ENCODE measurements around the gene SLC39A11.

The SLC39A11 gene

GRCh38 chr17:72794152-72794551 is 298.3 kb downstream of the SLC39A11 start:
- Histone ChIP-seq H3K27me3 (ENCODE audit: insufficient read depth, poor library complexity, severe bottlenecking) (no peaks in the 10 kb centered on the region), H3K4me3 (replicated peaks; ENCODE audit: insufficient read depth, low read length) (no peak overlapping the region), H3K27ac (replicated peaks) (no peak overlapping the region)
- no peak for DNase-seq (ENCODE audit: low read depth in 1 of 2, low spot score in 1 of 2)
- TF ChIP-seq POLR2AphosphoS5 (IDR thresholded peaks at IDR 0.05; ENCODE audit: low read depth): no peak
- TF ChIP-seq REST (IDR thresholded peaks at IDR 0.05; ENCODE audit: insufficient replicate concordance, low read depth): no peak
- TF ChIP-seq GABPA (IDR thresholded peaks at IDR 0.05; ENCODE audit: low read depth): no peak
- TF ChIP-seq CTCF (IDR thresholded peaks at IDR 0.05; ENCODE audit: insufficient read depth, low read length): no peak
- TF ChIP-seq SPI1 (IDR thresholded peaks at IDR 0.05; ENCODE audit: borderline replicate concordance, low read depth): no peak

GRCh38 chr17:72792771-72793170 is 299.7 kb downstream of the SLC39A11 start:
- H3K27me3 ChIP-seq (ENCODE audit: insufficient read depth, poor library complexity, severe bottlenecking): no peaks in the 10 kb centered on the region
- H3K4me3 ChIP-seq (replicated peaks; ENCODE audit: insufficient read depth, low read length): no peak overlapping the region
- no peak overlapping the region for H3K27ac ChIP-seq (replicated peaks)
- DNase-seq (ENCODE audit: low read depth in 1 of 2, low spot score in 1 of 2): no peak
- TF ChIP-seq REST (IDR thresholded peaks at IDR 0.05; ENCODE audit: insufficient replicate concordance, low read depth): no peak
- no peak for TF ChIP-seq GABPA (IDR thresholded peaks at IDR 0.05; ENCODE audit: low read depth)
- TF ChIP-seq CTCF (IDR thresholded peaks at IDR 0.05; ENCODE audit: insufficient read depth, low read length): no peak
- no peak for TF ChIP-seq SPI1 (IDR thresholded peaks at IDR 0.05; ENCODE audit: borderline replicate concordance, low read depth)
- TF ChIP-seq POLR2AphosphoS5 (IDR thresholded peaks at IDR 0.05; ENCODE audit: low read depth): no peak

- no peak overlapping the region for H3K4me3 ChIP-seq (replicated peaks; ENCODE audit: insufficient read depth, low read length)
- TF ChIP-seq GABPA (IDR thresholded peaks at IDR 0.05; ENCODE audit: low read depth) (no peak), POLR2AphosphoS5 (IDR thresholded peaks at IDR 0.05; ENCODE audit: low read depth) (no peak), SPI1 (IDR thresholded peaks at IDR 0.05; ENCODE audit: borderline replicate concordance, low read depth) (no peak), REST (IDR thresholded peaks at IDR 0.05; ENCODE audit: insufficient replicate concordance, low read depth) (no peak), CTCF (IDR thresholded peaks at IDR 0.05; ENCODE audit: insufficient read depth, low read length) (no peak)
- no peak overlapping the region for H3K27ac ChIP-seq (replicated peaks)
- no peaks in the 10 kb centered on the region for H3K27me3 ChIP-seq (ENCODE audit: insufficient read depth, poor library complexity, severe bottlenecking)
- no peak for DNase-seq (ENCODE audit: low read depth in 1 of 2, low spot score in 1 of 2)
These were observed 302.3 kb downstream of the SLC39A11 start for GRCh38 chr17:72790190-72790589.

Data from HL-60 (cell line).